ENCODE results near the gene TCEANC.

- TF ChIP-seq, protein P1, sequence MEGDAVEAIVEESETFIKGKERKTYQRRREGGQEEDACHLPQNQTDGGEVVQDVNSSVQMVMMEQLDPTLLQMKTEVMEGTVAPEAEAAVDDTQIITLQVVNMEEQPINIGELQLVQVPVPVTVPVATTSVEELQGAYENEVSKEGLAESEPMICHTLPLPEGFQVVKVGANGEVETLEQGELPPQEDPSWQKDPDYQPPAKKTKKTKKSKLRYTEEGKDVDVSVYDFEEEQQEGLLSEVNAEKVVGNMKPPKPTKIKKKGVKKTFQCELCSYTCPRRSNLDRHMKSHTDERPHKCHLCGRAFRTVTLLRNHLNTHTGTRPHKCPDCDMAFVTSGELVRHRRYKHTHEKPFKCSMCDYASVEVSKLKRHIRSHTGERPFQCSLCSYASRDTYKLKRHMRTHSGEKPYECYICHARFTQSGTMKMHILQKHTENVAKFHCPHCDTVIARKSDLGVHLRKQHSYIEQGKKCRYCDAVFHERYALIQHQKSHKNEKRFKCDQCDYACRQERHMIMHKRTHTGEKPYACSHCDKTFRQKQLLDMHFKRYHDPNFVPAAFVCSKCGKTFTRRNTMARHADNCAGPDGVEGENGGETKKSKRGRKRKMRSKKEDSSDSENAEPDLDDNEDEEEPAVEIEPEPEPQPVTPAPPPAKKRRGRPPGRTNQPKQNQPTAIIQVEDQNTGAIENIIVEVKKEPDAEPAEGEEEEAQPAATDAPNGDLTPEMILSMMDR (conservative IDR thresholded peaks at IDR 0.05; ENCODE audit: low read depth, low read length) = no peak
- TF ChIP-seq EZH2 (IDR thresholded peaks at IDR 0.05; ENCODE audit: borderline replicate concordance, low read depth, low read length, poor library complexity, severe bottlenecking) = no peak
These were observed 45.0 kb upstream of the TCEANC start for GRCh38 chrX:13607996-13608365.
